GM03348 (cell line): ENCODE results near the gene KCNMB3.

Source experiments
- DNase-seq: peaks from one replicate; pipeline ENCODE4 v3.0.0; 2012; ENCODE audit warnings: low spot score

KCNMB3 gene

DNA sequence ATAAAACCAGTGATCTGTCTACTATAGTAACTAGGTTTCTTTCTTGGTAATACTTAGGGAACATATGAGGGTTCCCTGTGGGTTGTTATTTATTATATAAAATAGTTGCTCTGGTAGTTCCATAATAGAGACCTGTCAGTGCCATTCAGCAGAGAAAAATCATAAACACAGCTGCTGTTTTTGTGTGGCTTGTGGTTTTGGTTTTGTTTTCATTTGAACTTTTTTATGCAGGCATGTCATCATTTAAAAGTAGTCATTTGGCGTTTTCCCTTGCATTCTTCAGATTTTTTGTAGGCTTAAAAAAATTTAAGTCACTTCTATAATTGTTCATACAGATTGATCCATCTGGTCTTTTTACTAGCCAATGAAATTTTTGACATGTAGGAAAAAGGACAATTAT, 54.8 kb downstream of the KCNMB3 start:
- peak; percentile 69 for DNase-seq

DNA sequence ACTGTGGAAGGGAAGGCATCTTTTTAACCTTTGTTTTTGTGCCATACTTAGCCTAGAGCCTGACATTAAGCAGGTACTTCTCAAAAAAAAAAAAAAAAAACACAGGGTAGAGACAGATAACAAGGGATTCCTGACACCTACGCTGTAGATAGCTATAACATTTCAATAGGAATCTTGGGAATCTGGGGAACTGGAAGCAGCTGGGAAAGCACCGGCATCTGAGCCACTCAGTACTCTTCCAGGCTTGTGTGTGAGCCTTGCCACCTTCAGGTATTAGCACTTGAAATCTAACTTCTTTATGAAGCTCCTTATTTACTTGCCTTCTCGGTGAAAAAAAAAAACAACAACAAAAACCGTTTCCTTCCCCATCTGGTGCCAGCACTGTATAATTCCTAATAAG, 56.0 kb downstream of the KCNMB3 start:
- no peak for DNase-seq
